OCI-LY3 (cell line): Measurements from ENCODE around the gene SLC16A5.

Source experiments
- EZH2phosphoT487 ChIP-seq: fragments of 200-600 bp; shearing (Covaris generic); IDR thresholded peaks from 2 replicates; pipeline ENCODE4 v1.6.1; 2018; ENCODE audit warnings: antibody characterized with exemption, mixed run types, low read depth
- TF ChIP-seq, protein P1 (sequence below): fragments of 200-600, 300-600 bp; sonication (generic); IDR thresholded peaks from 2 replicates; pipeline ENCODE4 v1.5.1; 2014; ENCODE audit warnings: antibody characterized with exemption, low read length, low read depth

GRCh38 chr17:75099881-75100595 is 12.3 kb downstream of the SLC16A5 start:
- TF ChIP-seq, protein P1, sequence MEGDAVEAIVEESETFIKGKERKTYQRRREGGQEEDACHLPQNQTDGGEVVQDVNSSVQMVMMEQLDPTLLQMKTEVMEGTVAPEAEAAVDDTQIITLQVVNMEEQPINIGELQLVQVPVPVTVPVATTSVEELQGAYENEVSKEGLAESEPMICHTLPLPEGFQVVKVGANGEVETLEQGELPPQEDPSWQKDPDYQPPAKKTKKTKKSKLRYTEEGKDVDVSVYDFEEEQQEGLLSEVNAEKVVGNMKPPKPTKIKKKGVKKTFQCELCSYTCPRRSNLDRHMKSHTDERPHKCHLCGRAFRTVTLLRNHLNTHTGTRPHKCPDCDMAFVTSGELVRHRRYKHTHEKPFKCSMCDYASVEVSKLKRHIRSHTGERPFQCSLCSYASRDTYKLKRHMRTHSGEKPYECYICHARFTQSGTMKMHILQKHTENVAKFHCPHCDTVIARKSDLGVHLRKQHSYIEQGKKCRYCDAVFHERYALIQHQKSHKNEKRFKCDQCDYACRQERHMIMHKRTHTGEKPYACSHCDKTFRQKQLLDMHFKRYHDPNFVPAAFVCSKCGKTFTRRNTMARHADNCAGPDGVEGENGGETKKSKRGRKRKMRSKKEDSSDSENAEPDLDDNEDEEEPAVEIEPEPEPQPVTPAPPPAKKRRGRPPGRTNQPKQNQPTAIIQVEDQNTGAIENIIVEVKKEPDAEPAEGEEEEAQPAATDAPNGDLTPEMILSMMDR = no peak
- no peak for TF ChIP-seq EZH2phosphoT487
